Measurements from ENCODE around the gene OR4K5. TPM values are rescaled to one million over a fixed set of nuclear protein-coding genes. Genes with fewer than 3 reads are reported as not detected.
"Not testable (repeated sequence)": the region's sequence is repeated elsewhere in the genome, so short reads cannot be mapped to it uniquely, and the experiment has no call there.

Gene OR4K5
- total RNA-seq, 1 experiment from 2014 or later: not detected

GRCh38 chr14:19941668-19942067, 21.3 kb downstream of the OR4K5 start:
- intact Hi-C loops (cut with micrococcal nuclease; ENCODE audit: unreplicated experiment): no loop called here
- ChIA-PET POLR2A (ENCODE audit: low non-redundant PET) (no interaction called here), CTCF (no interaction called here)
- no peak for TF ChIP-seq EZH2 (IDR thresholded peaks at IDR 0.05; ENCODE audit: borderline replicate concordance, low read depth, low read length, poor library complexity, severe bottlenecking)
- TF ChIP-seq, protein P1, sequence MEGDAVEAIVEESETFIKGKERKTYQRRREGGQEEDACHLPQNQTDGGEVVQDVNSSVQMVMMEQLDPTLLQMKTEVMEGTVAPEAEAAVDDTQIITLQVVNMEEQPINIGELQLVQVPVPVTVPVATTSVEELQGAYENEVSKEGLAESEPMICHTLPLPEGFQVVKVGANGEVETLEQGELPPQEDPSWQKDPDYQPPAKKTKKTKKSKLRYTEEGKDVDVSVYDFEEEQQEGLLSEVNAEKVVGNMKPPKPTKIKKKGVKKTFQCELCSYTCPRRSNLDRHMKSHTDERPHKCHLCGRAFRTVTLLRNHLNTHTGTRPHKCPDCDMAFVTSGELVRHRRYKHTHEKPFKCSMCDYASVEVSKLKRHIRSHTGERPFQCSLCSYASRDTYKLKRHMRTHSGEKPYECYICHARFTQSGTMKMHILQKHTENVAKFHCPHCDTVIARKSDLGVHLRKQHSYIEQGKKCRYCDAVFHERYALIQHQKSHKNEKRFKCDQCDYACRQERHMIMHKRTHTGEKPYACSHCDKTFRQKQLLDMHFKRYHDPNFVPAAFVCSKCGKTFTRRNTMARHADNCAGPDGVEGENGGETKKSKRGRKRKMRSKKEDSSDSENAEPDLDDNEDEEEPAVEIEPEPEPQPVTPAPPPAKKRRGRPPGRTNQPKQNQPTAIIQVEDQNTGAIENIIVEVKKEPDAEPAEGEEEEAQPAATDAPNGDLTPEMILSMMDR (conservative IDR thresholded peaks at IDR 0.05; ENCODE audit: low read depth, low read length): no peak
- Histone ChIP-seq H3K27me3 (replicated peaks; ENCODE audit: insufficient read depth, low read depth, low read length, poor library complexity) (no peaks in the 10 kb centered on the region), H3K4me3 (ENCODE audit: low read depth, low read length, poor library complexity, severe bottlenecking) (no peak overlapping the region), H3K36me3 (ENCODE audit: insufficient read depth, low read length, poor library complexity, severe bottlenecking) (no peaks in the 10 kb centered on the region), H3K27ac (ENCODE audit: low read depth, low read length, poor library complexity, severe bottlenecking) (no peak overlapping the region), H3K9me3 (ENCODE audit: low read depth, low read length, poor library complexity, severe bottlenecking) (peaks cover 12% of the 10 kb centered on the region), H3K4me1 (ENCODE audit: insufficient read depth, low read length, poor library complexity, severe bottlenecking) (no peaks in the 10 kb centered on the region)
- BruUV-seq (replicated peaks): no TSS peak
- DNase-seq (ENCODE audit: low spot score): no peak

DNA sequence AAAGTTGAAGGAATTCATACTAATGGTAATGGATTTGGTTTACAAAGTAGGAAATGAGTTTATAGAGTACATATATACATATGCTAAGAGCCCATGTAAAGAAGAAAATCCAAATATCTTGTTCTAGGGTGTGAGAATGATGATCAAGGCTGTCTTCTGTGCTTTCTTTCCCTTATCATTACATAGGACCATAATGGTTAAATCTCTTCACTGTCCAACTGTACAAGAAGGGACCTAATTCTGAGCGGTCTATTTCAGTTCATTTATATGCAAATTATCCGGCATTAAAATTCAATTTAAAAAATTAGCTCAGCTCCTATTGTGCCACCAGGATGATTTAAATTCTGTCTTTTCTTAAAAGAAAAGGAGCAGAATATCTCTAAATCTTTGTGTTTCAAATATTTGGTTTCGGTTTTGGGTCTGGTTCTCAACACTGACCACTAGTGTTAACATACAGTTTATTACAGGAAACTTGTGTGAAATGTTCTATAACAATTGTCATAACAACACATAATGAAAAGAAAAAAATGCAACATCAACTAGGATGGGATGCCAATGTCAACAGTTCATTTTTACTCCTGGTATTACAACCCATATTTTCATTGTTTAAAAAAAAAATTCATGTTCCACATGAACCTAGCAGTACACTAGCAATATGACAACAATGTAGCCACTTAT, 27.1 kb downstream of the OR4K5 start:
- intact Hi-C loops (cut with micrococcal nuclease; ENCODE audit: unreplicated experiment): no loop called here
- TF ChIP-seq, protein P1 (conservative IDR thresholded peaks at IDR 0.05; ENCODE audit: low read depth, low read length): no peak
- no peak for TF ChIP-seq EZH2 (IDR thresholded peaks at IDR 0.05; ENCODE audit: borderline replicate concordance, low read depth, low read length, poor library complexity, severe bottlenecking)
- no peaks in the 10 kb centered on the region for H3K27me3 ChIP-seq (replicated peaks; ENCODE audit: insufficient read depth, low read depth, low read length, poor library complexity)
- H3K9me3 ChIP-seq (ENCODE audit: low read depth, low read length, poor library complexity, severe bottlenecking): peaks cover 16% of the 10 kb centered on the region
- ChIA-PET POLR2A (ENCODE audit: low non-redundant PET) (no interaction called here), CTCF (no interaction called here)
- BruUV-seq (replicated peaks): no TSS peak
- no peak overlapping the region for H3K27ac ChIP-seq (ENCODE audit: low read depth, low read length, poor library complexity, severe bottlenecking)
- H3K4me1 ChIP-seq (ENCODE audit: insufficient read depth, low read length, poor library complexity, severe bottlenecking): no peaks in the 10 kb centered on the region
- H3K36me3 ChIP-seq (ENCODE audit: insufficient read depth, low read length, poor library complexity, severe bottlenecking): no peaks in the 10 kb centered on the region
- DNase-seq (ENCODE audit: low spot score): no peak
- no peak overlapping the region for H3K4me3 ChIP-seq (ENCODE audit: low read depth, low read length, poor library complexity, severe bottlenecking)

DNA sequence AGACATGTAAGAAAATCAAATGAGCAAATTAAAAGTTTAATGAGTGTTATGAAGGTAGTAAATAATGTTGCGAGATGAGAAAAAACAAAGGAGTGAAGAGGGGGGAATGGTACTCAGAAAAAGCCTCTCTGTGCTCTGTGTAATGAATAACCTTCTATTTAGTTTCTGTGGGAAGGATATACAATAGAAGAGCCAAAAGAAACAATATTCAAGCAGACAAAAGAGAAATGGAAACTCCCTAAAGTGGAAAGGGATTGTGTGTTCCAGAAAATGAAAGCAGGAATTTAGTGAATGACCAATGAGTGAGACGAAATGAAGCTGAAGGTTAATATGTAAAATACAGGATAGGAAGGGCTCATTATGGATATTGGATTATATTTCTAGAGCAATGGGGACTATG, 28.8 kb downstream of the OR4K5 start:
- intact Hi-C loops (cut with micrococcal nuclease; ENCODE audit: unreplicated experiment): no loop called here
- ChIA-PET CTCF (no interaction called here), POLR2A (ENCODE audit: low non-redundant PET) (no interaction called here)
- Histone ChIP-seq H3K36me3 (ENCODE audit: insufficient read depth, low read length, poor library complexity, severe bottlenecking) (no peaks in the 10 kb centered on the region), H3K4me1 (ENCODE audit: insufficient read depth, low read length, poor library complexity, severe bottlenecking) (no peaks in the 10 kb centered on the region), H3K27me3 (replicated peaks; ENCODE audit: insufficient read depth, low read depth, low read length, poor library complexity) (no peaks in the 10 kb centered on the region), H3K9me3 (ENCODE audit: low read depth, low read length, poor library complexity, severe bottlenecking) (peaks cover 10% of the 10 kb centered on the region), H3K4me3 (ENCODE audit: low read depth, low read length, poor library complexity, severe bottlenecking) (no peak overlapping the region), H3K27ac (ENCODE audit: low read depth, low read length, poor library complexity, severe bottlenecking) (no peak overlapping the region)
- TF ChIP-seq, protein P1 (conservative IDR thresholded peaks at IDR 0.05; ENCODE audit: low read depth, low read length): no peak
- no peak for TF ChIP-seq EZH2 (IDR thresholded peaks at IDR 0.05; ENCODE audit: borderline replicate concordance, low read depth, low read length, poor library complexity, severe bottlenecking)
- no TSS peak for BruUV-seq (replicated peaks)
- DNase-seq (ENCODE audit: low spot score): no peak

GRCh38 chr14:19969735-19970134, 49.3 kb downstream of the OR4K5 start:
- intact Hi-C loops (cut with micrococcal nuclease; ENCODE audit: unreplicated experiment); H3K4me1 ChIP-seq (ENCODE audit: insufficient read depth, low read length, poor library complexity, severe bottlenecking); CTCF ChIA-PET; H3K9me3 ChIP-seq (ENCODE audit: low read depth, low read length, poor library complexity, severe bottlenecking); H3K36me3 ChIP-seq (ENCODE audit: insufficient read depth, low read length, poor library complexity, severe bottlenecking); H3K4me3 ChIP-seq (ENCODE audit: low read depth, low read length, poor library complexity, severe bottlenecking); POLR2A ChIA-PET (ENCODE audit: low non-redundant PET); BruUV-seq (replicated peaks); DNase-seq (ENCODE audit: low spot score); H3K27ac ChIP-seq (ENCODE audit: low read depth, low read length, poor library complexity, severe bottlenecking); H3K27me3 ChIP-seq (replicated peaks; ENCODE audit: insufficient read depth, low read depth, low read length, poor library complexity): not testable (repeated sequence)

Data from A673 (cell line).